PFSK-1 (cell line): ENCODE results near the gene ABCF2.

Source experiments
- POLR2AphosphoS5 ChIP-seq: IDR thresholded peaks from 2 replicates; pipeline ENCODE4 v1.6.1; 2012; ENCODE audit warnings: low read depth, mild to moderate bottlenecking, control low read depth, low read length, moderate library complexity
- SIN3A ChIP-seq: IDR thresholded peaks from 2 replicates; pipeline ENCODE4 v1.6.1; 2012; ENCODE audit warnings: mild to moderate bottlenecking, low read length, moderate library complexity, borderline replicate concordance; ENCODE audit not compliant: insufficient read depth

GRCh38 chr7:151215396-151215795 lies 11.6 kb downstream of the ABCF2 start:
- TF ChIP-seq POLR2AphosphoS5, result no peak
- TF ChIP-seq SIN3A, result no peak
